ENCODE results near the gene STPG4.
A peak's percentile ranks its signal among the peaks of the same experiment; 100 is the strongest.

Gene STPG4

DNA sequence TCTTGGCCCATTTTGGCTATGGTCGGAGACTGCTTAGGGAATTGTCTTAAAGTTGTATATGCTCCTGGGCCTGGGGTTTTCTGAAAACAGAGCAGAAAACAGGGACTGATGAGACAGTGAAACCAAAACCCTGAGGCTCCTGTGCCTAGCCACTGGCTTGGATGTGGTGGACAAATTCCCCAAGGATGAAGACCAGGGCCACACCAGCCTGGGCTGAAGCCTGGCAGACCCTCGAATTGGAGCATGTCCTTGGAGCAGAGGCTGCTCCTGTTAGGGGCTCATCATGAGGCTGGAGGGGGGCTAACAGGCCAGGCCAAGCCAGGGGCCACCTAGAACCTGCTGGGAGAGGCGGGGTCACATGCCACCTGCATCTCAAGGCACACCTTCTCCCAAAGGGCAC lies 68.1 kb downstream of the STPG4 start:
- DNase-seq (ENCODE audit: low spot score) = no peak

DNA sequence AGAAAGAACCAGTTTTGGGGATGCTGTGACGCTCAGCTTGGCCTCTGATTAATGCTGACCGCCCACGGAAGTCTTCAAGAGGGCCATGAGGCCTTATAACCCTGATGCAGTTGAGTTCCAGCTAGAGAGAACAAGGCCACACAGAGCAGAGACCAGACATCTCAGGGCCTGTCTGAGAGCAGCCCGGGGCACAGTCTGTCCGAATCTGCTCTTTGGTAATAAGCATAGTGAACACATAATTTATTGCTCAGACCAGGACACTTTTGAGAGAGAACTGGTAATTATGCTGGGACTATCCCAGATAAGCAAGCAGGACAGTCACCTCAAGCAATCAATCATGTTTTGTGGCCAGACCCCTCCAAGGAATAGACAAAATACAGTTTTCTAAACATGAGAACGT lies 68.5 kb downstream of the STPG4 start:
- no peak for DNase-seq (ENCODE audit: low spot score)

DNA sequence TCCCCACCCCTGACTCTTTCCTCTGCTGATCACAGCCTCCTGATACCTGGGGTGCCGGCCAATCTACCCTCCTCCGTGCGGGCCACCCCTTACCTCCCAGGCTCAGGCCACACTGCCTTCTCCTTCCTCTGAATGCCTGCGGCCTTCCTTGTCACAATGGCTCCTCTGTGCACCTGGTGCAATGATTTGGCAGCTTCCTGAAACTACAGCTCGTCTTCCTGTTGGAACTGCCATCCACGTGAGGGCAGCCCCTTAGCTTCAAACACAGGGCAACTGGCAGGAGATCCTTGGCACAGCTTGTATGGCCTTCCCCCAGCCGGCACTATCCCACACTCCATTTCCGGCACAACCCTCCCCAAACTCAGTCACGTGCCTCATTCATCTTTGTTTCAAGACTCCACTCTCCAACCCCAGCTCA lies 69.0 kb downstream of the STPG4 start:
- no peak for DNase-seq (ENCODE audit: low spot score)

DNA sequence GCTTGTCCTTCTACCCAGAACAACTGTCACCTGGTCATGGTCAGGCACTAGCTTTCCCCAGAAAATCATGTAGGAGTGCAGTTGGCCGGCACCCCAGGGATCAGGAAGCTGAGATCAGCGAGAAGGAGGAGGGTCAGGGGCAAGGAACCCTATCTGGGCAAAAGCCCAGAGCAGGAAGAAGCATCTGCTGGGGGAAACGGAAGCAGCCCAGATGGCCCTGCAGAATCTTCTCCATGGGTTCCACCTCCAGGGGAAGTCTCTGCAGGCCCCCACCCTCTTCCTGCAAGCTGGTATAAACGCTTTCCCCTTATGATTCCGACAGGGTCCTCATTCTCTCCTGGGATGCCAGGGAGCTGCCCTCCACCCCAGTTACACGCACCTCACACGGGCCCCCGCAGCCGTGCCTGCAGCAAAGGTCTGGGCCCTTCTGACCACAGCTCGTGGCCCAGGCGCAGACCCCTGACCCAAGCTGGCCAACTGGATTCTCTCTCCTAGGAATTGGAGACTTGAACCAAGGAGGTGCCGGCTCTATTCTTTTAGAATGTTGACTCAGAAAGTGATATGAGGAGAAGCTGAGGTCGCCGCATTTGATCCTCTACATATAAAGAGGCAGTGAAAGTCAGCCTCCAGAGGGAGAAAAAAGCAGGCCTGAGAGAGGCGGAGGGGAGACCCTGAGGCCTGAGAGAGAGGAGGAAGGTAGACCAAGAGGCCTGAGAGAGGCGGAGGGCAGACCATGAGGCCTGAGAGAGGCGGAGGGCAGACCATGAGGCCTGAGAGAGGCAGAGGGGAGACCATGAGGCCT lies 71.0 kb downstream of the STPG4 start:
- no peak for DNase-seq (ENCODE audit: low spot score)

DNA sequence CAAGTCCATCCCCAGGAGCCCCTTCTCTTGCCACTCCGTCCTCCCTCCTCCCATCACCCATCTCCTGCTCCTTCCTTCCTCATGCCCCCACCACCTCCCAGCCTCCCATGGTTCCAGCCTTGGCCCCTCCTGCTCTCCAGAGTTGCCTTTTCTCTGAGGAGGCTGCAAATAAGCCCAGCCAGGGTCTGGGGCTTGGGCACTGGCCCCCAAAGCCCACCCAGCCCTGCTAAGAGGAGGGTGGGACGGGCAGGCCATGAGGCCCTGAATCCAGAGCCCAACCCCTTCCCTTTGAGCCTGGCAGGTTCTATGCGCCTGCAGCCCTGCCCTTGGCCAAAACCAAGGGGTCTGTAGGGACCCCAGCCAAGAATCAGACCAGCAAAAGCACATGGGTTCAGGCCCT lies 71.6 kb downstream of the STPG4 start:
- no peak for DNase-seq (ENCODE audit: low spot score)

DNA sequence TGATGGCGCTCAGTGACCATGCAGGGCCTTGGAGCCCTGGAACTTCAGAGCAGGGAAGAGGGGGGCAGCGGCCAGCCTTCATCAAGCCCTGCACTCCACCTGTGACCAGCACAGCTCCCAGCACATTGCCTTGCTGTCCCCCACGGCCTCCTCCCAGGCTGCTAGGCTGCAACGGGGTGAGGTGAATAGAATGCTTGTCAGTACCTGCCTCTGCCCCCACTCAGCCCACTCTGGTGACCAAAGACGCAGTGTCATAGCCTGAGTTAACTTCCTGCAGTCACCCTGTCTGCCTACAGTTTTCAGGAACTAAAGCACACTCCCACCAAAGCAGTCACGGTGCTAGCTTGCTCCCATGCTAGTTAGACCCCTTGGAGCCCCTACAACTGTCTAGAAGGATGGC lies 72.1 kb downstream of the STPG4 start:
- DNase-seq (ENCODE audit: low spot score) = no peak

DNA sequence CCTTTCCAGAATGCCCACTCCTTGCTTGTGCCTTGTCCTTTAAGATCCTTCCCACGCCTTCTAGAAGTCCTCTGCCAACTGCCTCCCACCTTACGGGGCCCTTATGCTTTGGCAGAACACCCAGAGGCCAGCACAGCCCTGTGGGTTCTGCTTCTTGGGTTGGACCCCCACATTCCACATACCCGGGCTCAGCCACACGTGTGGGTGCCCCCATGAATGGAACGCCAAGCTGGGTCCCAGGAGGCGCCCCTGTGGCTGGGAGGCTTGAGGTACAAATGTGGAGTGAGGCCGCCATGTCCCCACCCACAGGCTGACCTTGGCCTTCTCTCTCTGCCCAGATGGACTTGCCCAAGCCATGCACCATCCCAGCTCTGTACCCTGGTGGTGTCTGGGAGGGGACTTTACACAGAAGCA lies 74.2 kb downstream of the STPG4 start:
- DNase-seq (ENCODE audit: low spot score) = no peak

DNA sequence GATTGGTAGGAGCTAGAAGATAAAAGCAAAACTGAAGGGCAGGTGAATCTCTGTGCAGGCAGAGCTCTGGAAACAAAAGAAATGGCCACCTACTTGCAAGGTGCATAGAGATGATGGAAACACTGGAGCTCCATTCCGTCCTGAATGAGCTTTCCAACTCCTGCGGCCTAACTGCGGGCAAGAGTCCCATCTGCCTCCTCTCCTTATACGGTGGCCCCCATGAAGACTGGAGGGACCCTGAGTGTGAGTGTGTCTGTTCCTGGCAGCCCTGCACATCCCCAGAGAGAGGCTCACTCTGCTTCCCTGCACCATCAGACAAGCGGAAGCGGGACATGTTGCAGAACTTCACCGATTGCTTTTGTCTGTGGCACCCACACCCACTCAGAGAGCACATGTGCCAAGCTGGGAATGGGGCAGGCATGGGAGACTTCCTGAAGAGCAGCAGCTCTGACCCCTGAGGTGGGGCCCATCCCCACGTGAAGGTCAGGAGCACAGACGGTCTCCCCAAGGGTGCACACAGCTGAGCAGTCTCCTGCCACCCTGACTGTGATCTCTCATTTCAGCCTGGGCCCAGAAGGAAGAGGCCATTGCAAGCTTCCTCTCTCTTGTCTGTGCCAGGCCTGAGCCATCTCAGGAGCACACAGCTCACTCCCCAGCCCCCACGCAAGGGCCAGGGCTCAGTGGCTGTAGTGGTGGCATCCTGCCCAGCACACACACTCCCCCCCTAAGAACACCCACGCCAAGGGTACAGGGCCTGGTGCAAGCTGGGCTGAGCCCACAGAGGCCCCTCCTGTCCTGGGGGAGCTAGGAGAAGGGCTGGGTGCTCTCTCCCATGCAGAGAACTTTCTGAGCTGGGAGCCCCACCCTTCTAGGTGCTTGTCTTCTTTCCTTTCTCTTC lies 75.3 kb downstream of the STPG4 start:
- no peak for DNase-seq (ENCODE audit: low spot score)

DNA sequence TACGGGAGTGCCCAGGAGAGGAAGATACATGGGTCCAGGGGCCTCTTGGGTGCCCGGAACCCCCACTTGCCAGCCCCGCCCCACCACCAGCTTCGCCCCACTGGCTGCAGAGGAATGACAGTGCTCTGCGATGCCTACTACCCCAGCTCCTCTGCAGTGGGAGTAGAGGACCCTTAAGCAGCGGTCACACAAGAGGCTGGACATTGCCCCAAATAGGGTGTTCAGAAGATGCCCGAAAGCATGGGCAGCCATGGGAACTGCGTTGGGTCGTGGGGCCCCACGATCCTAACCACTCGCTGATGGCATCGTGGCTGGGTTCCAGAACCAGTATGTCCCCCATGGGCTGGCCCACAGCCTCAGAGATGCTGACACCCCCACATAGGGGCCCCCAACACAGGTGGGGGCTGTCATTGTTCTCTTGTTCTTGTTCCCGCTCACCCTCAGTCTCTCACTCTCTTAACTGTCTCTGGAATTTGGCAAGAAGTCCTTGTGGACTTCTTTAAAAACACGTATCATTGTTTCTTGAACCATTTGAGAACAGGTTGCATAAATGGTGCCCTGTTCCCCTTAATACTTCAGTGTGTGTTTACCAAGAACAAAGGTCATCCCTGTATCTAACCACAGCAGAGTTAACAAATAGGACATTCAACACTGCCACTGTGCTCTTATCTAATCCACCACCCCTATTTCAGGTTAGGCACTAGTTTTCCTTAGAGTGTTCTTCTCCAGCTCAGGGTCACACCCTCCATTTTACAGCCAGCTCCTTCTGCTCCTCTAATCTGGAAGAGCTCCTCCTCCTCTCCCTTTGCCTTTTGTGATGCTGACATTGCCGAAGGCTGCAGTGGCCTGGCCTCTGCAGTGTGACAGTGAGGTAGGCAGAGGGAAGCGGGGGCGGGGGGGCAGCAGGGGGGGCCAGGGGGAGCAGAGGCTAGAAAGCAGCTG lies 76.3 kb downstream of the STPG4 start:
- DNase-seq (ENCODE audit: low spot score) = no peak

DNA sequence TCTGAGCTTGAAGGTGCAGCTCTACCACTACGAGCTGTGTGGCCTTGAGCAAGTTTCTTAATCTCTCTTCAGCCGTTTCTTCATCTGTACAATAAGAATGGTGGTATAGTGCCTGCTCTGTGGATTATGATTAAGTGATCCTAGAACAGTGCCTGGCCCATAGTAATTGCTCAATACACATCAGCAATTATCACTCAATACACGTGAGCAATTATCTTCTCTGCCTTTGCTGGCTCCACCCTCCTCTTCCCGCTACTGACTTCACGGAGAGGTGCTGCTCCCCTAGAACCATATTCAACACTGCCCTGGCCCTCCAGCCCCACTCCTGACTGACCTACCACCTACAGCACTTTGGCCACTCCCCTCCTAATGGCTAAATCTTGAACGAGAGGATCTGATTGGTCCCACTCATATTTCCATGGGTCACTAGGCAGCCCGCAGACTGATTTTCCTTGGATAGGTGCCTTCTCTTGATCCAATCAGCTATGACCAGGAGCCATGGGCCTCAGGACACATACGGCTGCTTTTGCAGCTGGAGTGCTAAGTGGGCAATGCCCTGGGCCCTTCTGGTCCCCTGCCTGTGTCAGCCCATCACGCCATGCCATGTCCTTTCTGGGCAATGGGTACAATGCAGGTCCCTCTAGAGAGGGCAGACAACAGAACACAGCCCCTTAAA lies 77.5 kb downstream of the STPG4 start:
- DNase-seq (ENCODE audit: low spot score) = no peak

DNA sequence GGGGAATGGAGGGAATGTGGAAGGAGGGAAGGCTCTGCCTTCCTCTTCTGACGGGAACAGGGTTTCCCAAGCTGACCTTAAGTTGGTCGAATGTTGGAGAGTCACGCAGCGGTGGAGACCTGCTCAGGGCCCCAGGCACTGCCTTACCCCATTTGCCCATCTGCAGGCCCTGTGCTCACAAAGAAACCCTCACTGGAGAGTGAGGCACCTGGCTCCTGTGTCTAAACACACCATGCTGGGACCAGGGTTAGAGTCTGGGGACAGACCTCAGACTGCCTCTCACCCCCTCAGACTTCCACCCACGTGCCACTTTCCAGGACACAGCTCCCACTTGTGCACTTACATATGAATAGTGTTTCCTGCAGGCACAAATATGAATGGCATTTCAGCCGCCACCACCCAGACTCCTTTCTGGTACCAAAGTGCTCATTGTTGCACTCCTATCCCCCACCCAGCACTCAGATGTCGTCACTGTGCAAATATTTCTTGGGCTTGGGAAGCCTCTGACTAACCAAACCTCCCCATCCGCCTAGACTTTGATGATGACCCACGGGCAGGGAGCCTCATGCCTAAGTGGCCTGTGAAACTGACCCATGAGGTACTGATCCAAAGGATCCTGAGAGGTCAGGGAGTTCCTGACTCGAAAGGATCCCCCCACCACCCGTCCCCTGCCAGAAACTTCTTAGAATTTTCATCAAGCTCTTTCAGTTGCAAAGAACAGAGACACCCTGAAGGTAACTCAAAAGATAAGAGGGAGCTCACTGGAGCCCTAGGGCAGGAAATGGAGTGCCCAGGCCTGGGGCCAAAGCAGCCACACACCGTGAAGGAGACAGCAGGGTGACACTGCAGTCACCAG lies 78.3 kb downstream of the STPG4 start:
- no peak for DNase-seq (ENCODE audit: low spot score)

DNA sequence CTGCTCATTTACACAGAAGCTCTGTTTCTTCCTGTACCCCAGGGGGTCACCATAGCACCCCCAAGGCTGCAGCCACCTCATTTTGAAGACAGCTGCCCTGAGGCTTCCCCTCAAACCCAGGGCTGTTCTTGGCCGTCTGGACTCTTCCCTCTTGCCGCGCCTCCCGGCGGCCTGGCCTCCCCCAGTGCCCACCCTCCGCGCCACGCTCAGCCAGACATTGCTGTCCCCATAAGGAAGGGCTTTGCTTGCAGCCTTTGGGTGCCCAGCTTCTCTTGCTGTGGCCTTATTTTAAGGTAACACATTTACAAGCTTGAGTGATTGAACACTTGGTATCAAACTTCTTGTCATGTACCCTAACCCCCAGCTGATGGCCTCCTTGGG lies 79.0 kb downstream of the STPG4 start:
- DNase-seq (ENCODE audit: low spot score) = no peak

DNA sequence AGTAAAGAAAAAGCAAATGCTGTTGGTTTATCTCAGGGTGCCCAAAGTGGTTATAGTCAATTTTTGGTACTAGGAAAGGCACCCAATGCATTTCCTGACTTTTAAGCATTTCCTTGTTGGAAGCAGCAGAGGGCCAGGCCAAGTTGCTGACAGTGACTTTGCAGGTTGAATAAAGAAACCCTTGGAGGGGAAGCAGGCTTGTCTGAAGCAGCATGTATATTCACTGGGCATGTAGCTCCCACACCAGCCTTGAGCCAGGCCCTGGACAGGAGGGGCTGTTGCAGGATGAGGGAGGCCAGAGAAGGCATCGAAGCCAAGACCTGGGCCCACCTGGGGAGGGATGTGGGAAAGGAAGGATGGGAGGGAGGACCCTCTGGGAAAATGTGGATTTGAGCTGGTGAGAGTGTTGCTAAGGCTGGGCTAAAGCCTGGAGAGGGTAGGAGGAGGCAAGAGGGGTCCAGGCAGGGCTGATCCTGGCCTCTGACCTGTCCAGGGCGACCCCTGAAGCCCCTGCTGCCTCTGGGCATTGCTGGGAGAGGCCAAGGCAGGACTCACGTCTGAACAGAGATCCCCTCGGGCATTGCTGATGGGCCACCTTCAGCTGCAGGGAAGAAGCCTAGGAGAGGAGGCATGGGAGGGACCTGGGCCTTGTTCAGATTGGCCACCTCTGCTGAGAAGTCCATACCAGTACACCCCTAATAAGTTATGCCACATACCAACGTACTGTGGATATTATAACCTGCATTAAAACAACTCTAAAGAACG lies 79.6 kb downstream of the STPG4 start:
- DNase-seq (ENCODE audit: low spot score) = no peak

DNA sequence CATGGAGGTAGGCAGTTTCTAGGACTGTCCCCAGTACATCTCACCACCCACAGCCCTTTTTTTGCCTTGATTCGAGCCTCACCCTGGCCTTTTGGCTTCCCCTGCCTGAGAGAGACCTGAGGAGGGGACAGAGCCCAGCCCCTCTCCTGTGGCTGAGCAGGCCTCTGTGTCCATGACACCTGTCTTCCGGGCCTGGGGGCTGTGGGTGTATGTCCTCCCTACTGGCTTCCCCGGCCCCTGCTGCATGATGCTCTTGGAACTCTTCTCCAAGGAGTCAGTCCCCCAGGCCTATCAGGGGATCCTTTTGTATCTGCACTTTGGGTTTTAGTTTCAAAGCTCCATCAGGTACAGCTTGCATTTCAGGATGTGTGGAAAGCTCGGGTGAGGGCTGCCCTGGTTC lies 80.4 kb downstream of the STPG4 start:
- no peak for DNase-seq (ENCODE audit: low spot score)

DNA sequence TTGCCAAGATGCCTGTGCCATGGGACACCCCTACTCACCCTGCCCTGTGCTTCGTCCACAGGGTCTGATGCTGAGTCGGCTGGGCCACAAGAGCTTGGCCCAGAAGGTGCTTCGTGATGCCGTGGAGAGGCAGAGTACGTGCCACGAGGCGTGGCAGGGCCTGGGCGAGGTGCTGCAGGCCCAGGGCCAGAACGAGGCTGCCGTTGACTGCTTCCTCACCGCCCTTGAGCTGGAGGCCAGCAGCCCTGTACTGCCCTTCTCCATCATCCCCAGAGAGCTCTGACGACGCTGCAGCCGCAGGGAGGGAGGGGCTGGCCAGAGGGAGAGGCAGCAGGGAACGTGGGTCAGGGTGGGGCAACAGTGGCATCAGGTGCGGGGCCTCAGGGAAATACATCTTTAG lies 81.5 kb downstream of the STPG4 start:
- DNase-seq (ENCODE audit: low spot score) = no peak

DNA sequence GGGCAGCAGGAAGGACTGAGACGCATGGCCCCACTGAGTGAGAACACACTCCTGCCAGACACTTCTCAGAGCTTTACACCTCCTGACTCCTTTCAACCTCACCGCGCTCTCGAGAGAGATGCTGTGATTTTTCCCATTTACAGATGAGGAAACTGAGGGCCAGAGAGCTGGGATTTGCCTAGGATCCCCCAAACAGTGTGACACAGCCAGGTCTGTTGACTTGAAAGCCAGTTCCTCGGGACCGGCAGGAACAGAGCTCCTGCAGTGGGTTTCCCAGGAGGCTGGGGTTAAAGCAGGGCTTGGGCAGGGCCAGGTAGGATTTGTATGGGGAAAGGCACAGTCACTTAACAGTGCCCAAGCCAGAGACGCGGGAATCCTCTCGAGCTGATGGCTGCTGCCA lies 81.9 kb downstream of the STPG4 start:
- DNase-seq (ENCODE audit: low spot score) = no peak

DNA sequence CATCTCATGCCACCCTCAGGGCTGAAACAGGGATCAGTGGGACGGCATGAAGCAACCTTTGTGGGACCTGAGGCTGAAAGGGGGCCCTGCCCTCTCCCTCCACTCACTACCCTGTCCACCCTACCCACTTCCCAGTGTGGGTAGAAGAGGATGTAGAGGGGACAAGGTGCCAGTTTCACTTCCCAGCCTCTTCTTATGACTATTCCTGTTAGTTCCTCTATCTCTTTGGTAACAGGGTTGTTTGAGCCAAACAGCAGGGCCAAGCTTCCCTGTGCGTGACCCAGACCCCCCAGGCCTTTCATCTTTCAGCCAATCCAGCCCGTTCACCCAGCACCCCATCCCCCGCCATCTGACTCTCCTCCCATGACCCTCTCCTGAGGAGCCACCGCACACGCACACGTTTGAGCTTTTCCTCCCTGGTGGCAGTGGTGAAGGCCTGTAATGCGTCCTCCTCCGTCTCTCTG lies 82.3 kb downstream of the STPG4 start:
- DNase-seq (ENCODE audit: low spot score) = no peak

DNA sequence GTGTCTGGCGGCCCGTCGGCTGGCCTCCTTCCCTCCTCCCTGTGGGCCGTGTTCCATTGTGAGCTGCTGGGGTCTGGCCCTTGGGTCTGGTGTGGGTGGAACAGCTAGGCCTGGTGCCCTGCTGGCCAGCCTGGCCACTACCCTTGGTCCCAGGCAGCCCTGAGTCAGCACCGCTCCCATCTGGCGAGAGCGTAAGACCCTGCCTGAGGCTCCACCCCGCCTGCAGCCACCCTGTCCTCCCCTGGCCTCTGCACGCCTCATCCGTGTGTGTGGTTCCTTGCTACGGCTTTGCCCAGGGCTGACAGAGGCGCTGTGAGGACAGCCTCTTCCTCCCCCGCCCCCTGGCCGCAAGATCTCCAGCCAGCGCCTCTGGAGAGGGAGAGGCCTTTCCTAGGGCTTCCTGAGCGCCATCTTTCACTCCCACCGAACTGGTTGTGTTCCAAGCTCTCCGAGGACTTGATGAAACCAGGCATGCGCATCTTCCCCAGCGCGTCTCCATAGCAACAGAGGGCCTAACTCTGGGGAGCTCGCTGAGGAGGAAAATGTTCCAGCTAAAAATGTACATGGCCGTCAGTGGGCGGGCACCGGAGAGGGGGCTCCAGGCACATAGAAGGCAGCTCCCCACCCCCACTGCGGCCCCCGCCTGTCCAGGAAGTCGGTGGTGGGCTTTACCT lies 83.0 kb downstream of the STPG4 start:
- peak; percentile 87 for DNase-seq (ENCODE audit: low spot score)
